Measurements from ENCODE around the gene METTL17. TPM values are rescaled to one million over a fixed set of nuclear protein-coding genes. Genes with fewer than 3 reads are reported as not detected.
"Not testable (repeated sequence)": the region's sequence is repeated elsewhere in the genome, so short reads cannot be mapped to it uniquely, and the experiment has no call there.

The METTL17 gene
- polyA plus RNA-seq (2013, experiment 1 of 2; ENCODE audit: insufficient read length) = 38.2 TPM
- 36.8 TPM for polyA plus RNA-seq (2013, experiment 2 of 2; ENCODE audit: insufficient read length)

GRCh38 chr14:20989787-20990600, at the start of gene METTL17:
METTL17 (plus strand) TSS chr14:20989980; CDS start chr14:20990003, 23 bp downstream.
- peak; percentile 98 for DNase-seq

- DNase-seq = not testable (repeated sequence)
Measured at GRCh38 chr14:20945146-20945545, 44.6 kb upstream of the METTL17 start.

GRCh38 chr14:20946707-20947106, 43.1 kb upstream of the METTL17 start:
- not testable (repeated sequence) for DNase-seq

- DNase-seq = not testable (repeated sequence)
Measured at GRCh38 chr14:20954736-20955537, 34.8 kb upstream of the METTL17 start, which contains the start of gene RNASE2. RNASE2 (plus strand) TSS chr14:20955487; CDS start chr14:20955772, 285 bp downstream.

- DNase-seq = not testable (repeated sequence)
Measured at GRCh38 chr14:20955538-20955873, 34.3 kb upstream of the METTL17 start.

- DNase-seq = no peak
Measured at GRCh38 chr14:20956376-20956976, 33.3 kb upstream of the METTL17 start.

GRCh38 chr14:20958946-20959345, 30.8 kb upstream of the METTL17 start:
- DNase-seq = not testable (repeated sequence)

- DNase-seq = no peak
Measured at GRCh38 chr14:20969336-20969735, 20.4 kb upstream of the METTL17 start.

GRCh38 chr14:20970647-20970982, 19.2 kb upstream of the METTL17 start:
- DNase-seq = no peak

GRCh38 chr14:20970983-20971704, 18.6 kb upstream of the METTL17 start:
- peak; percentile 85 for DNase-seq

GRCh38 chr14:20971705-20972021, 18.1 kb upstream of the METTL17 start:
- DNase-seq = no peak

- no peak for DNase-seq
Measured at GRCh38 chr14:20973501-20973900, 16.3 kb upstream of the METTL17 start.

GRCh38 chr14:20976291-20976690, 13.5 kb upstream of the METTL17 start:
- no peak for DNase-seq

- DNase-seq = no peak
Measured at GRCh38 chr14:20978687-20979086, 11.1 kb upstream of the METTL17 start.

- DNase-seq = no peak
Measured at GRCh38 chr14:20980906-20981305, 8.9 kb upstream of the METTL17 start.

- no peak for DNase-seq
Measured at GRCh38 chr14:20982646-20983369, 7.0 kb upstream of the METTL17 start.

- not testable (repeated sequence) for DNase-seq
Measured at GRCh38 chr14:20985650-20986049, 4.1 kb upstream of the METTL17 start.

GRCh38 chr14:20986811-20987210, 3.0 kb upstream of the METTL17 start:
- peak; percentile 93 for DNase-seq

- no peak for DNase-seq
Measured at GRCh38 chr14:20988717-20989470, 886 bp upstream of the METTL17 start.

- no peak for DNase-seq
Measured at GRCh38 chr14:20989471-20989786, 351 bp upstream of the METTL17 start.

- no peak for DNase-seq
Measured at GRCh38 chr14:20996521-20996920, 6.7 kb downstream of the METTL17 start.

All from fibroblast of skin of scalp (primary cell).